SIG-M5 treated with dmso at 0.1 percent for 504 hours (cell line): ENCODE measurements around the gene EIF2AK3.
"Not testable (repeated sequence)": the region's sequence is repeated elsewhere in the genome, so short reads cannot be mapped to it uniquely, and the experiment has no call there.

Source experiments
- DNase-seq: peaks from one replicate; lab custom pipeline; 2025; ENCODE audit not compliant: unreplicated experiment; lab: John Stamatoyannopoulos, UW

Gene EIF2AK3

GRCh38 chr2:88627055-88627855 is at the start of gene EIF2AK3:
Gene EIF2AK3, minus strand, starts transcription at chr2:88627464. Its CDS starts 190 bp downstream, at chr2:88627274.
- DNase-seq, result peak; percentile 100

GRCh38 chr2:88673363-88673762 is 46.1 kb upstream of the EIF2AK3 start:
- DNase-seq, result no peak

GRCh38 chr2:88671786-88672427 is 44.6 kb upstream of the EIF2AK3 start:
- peak; percentile 72 for DNase-seq

- DNase-seq, result peak; percentile 34
These were observed 42.4 kb upstream of the EIF2AK3 start for GRCh38 chr2:88669482-88670214.

- no peak for DNase-seq
These were observed 41.6 kb upstream of the EIF2AK3 start for GRCh38 chr2:88668862-88669261.

- DNase-seq, result no peak
These were observed 40.0 kb upstream of the EIF2AK3 start for GRCh38 chr2:88667219-88667618.

GRCh38 chr2:88666576-88666975 is 39.3 kb upstream of the EIF2AK3 start:
- DNase-seq, result no peak

GRCh38 chr2:88660622-88661021 is 33.4 kb upstream of the EIF2AK3 start:
- no peak for DNase-seq

GRCh38 chr2:88659538-88659915 is 32.3 kb upstream of the EIF2AK3 start:
- peak; percentile 75 for DNase-seq

- no peak for DNase-seq
These were observed 31.7 kb upstream of the EIF2AK3 start for GRCh38 chr2:88658881-88659537.

GRCh38 chr2:88658326-88658725 is 31.1 kb upstream of the EIF2AK3 start:
- no peak for DNase-seq

- no peak for DNase-seq
These were observed 29.9 kb upstream of the EIF2AK3 start for GRCh38 chr2:88657131-88657530.

GRCh38 chr2:88656690-88657089 is 29.4 kb upstream of the EIF2AK3 start:
- no peak for DNase-seq

GRCh38 chr2:88654714-88655113 is 27.4 kb upstream of the EIF2AK3 start:
- no peak for DNase-seq

- DNase-seq, result no peak
These were observed 24.4 kb upstream of the EIF2AK3 start for GRCh38 chr2:88651646-88652045.

- not testable (repeated sequence) for DNase-seq
These were observed 18.1 kb upstream of the EIF2AK3 start for GRCh38 chr2:88645291-88645882.

- DNase-seq, result no peak
These were observed 15.0 kb upstream of the EIF2AK3 start for GRCh38 chr2:88642278-88642677.

GRCh38 chr2:88641330-88641729 is 14.1 kb upstream of the EIF2AK3 start:
- DNase-seq, result no peak

GRCh38 chr2:88639865-88640264 is 12.6 kb upstream of the EIF2AK3 start:
- no peak for DNase-seq

GRCh38 chr2:88638743-88639142 is 11.5 kb upstream of the EIF2AK3 start:
- DNase-seq, result no peak

GRCh38 chr2:88638123-88638650 is 10.9 kb upstream of the EIF2AK3 start:
- no peak for DNase-seq
